Measurements from ENCODE around the gene COL25A1. TPM values are rescaled to one million over a fixed set of nuclear protein-coding genes. Genes with fewer than 3 reads are reported as not detected.
"Not testable (repeated sequence)": the region's sequence is repeated elsewhere in the genome, so short reads cannot be mapped to it uniquely, and the experiment has no call there.

The COL25A1 gene
- total RNA-seq, 1 donor: 6.9 TPM

DNA sequence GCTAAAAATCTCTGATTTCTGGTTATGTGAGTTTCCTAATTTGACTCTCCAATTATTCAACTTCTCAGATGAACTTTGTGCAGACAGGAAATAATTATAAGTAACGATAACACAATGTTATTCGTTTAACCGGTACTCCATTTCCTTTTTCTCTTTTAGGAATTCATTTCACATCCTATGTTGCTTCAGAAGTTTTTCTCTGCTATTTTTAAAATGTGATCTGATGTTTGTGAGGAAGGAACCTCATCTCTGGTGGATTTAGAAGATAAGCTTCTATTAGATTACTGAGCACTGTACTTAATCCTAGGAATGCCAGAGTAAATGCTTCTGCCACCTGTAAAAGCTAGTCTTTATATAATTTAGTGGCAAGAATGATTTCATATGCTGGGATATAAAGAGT is 423.7 kb downstream of the COL25A1 start:
- H3K4me3 ChIP-seq (ENCODE audit: low read depth, low read length): no peak overlapping the region
- no peak for TF ChIP-seq CTCF (IDR thresholded peaks at IDR 0.05; ENCODE audit: insufficient read depth, low read depth, low read length)
- no peak for DNase-seq (ENCODE audit: low read depth)

DNA sequence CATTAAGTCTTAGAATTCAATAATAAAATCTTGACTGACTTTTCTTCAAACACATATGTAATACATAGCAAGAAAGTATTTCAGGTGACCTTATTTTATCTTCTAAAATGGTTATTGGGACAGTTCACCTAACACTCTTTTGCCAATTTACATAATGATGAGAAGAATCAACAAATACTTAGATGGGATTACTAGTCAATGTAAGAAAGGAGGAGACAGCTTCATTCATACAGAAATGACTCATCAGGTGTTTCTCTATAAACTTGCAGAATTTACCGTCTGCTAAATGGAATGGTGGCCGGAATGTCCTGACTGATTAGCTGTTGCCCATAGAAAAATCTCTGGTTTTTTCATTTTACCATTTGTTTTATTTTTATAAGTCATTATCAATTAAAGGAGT is 424.6 kb downstream of the COL25A1 start:
- DNase-seq (ENCODE audit: low read depth): no peak
- H3K4me3 ChIP-seq (ENCODE audit: low read depth, low read length): no peak overlapping the region
- TF ChIP-seq CTCF (IDR thresholded peaks at IDR 0.05; ENCODE audit: insufficient read depth, low read depth, low read length): no peak

GRCh38 chr4:108874806-108875205 is 427.7 kb downstream of the COL25A1 start:
- H3K4me3 ChIP-seq (ENCODE audit: low read depth, low read length): no peak overlapping the region
- TF ChIP-seq CTCF (IDR thresholded peaks at IDR 0.05; ENCODE audit: insufficient read depth, low read depth, low read length): no peak
- no peak for DNase-seq (ENCODE audit: low read depth)

GRCh38 chr4:108869970-108870369 is 432.5 kb downstream of the COL25A1 start:
- not testable (repeated sequence) for DNase-seq (ENCODE audit: low read depth); H3K4me3 ChIP-seq (ENCODE audit: low read depth, low read length)

GRCh38 chr4:108868606-108869227 is 433.7 kb downstream of the COL25A1 start:
- no peak overlapping the region for H3K4me3 ChIP-seq (ENCODE audit: low read depth, low read length)
- no peak for TF ChIP-seq CTCF (IDR thresholded peaks at IDR 0.05; ENCODE audit: insufficient read depth, low read depth, low read length)
- DNase-seq (ENCODE audit: low read depth): no peak

DNA sequence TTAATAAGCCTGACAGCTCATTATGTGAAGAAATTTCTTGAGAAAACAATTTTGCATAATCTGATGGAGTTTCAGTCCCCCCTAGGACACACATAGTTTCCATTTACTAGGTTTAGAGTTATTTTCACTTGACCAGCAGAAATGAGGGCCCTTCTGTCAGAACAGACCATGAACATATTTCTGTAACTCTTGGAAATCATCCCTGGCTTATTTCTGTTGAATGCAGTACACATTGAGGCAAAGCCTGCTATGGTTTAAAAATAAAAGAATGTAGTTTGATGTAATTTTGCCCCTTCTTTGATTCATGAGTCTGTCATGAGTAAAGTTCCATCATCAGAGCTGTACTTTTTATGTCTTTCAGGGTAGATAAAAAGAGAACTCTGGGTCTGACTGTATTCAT is 435.0 kb downstream of the COL25A1 start:
- H3K4me3 ChIP-seq (ENCODE audit: low read depth, low read length): no peak overlapping the region
- no peak for TF ChIP-seq CTCF (IDR thresholded peaks at IDR 0.05; ENCODE audit: insufficient read depth, low read depth, low read length)
- no peak for DNase-seq (ENCODE audit: low read depth)

GRCh38 chr4:108861334-108861733 is 441.1 kb downstream of the COL25A1 start:
- no peak overlapping the region for H3K4me3 ChIP-seq (ENCODE audit: low read depth, low read length)
- no peak for TF ChIP-seq CTCF (IDR thresholded peaks at IDR 0.05; ENCODE audit: insufficient read depth, low read depth, low read length)
- peak; percentile 14 for DNase-seq (ENCODE audit: low read depth)
